ENCODE data around the gene MGMT.

DNA sequence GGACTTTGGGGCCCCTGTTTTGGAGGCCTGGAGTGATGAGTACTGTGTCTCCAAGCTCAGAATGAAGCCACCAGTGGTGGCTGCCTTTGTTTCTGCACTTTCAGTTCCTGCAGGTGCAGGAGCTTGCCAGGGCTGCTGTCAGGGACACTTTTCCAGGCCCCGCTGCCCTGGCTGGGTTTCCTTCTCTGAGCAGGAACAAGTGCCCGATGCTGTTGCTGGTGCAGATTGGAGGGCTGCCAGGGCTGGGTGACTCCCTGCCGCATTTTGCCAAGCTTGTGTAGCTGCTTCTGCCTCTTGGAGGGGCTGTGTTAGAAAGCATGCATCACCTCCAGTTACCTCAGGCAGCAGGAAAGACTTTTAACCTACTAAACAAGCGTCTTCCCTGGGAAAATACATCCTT lies 211.1 kb downstream of the MGMT start:
- TF ChIP-seq, protein P1, sequence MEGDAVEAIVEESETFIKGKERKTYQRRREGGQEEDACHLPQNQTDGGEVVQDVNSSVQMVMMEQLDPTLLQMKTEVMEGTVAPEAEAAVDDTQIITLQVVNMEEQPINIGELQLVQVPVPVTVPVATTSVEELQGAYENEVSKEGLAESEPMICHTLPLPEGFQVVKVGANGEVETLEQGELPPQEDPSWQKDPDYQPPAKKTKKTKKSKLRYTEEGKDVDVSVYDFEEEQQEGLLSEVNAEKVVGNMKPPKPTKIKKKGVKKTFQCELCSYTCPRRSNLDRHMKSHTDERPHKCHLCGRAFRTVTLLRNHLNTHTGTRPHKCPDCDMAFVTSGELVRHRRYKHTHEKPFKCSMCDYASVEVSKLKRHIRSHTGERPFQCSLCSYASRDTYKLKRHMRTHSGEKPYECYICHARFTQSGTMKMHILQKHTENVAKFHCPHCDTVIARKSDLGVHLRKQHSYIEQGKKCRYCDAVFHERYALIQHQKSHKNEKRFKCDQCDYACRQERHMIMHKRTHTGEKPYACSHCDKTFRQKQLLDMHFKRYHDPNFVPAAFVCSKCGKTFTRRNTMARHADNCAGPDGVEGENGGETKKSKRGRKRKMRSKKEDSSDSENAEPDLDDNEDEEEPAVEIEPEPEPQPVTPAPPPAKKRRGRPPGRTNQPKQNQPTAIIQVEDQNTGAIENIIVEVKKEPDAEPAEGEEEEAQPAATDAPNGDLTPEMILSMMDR (IDR thresholded peaks at IDR 0.05) = no peak
- no peak for TF ChIP-seq POLR2A (IDR thresholded peaks at IDR 0.05)
